Measurements from ENCODE around the gene HNRNPF.

DNA sequence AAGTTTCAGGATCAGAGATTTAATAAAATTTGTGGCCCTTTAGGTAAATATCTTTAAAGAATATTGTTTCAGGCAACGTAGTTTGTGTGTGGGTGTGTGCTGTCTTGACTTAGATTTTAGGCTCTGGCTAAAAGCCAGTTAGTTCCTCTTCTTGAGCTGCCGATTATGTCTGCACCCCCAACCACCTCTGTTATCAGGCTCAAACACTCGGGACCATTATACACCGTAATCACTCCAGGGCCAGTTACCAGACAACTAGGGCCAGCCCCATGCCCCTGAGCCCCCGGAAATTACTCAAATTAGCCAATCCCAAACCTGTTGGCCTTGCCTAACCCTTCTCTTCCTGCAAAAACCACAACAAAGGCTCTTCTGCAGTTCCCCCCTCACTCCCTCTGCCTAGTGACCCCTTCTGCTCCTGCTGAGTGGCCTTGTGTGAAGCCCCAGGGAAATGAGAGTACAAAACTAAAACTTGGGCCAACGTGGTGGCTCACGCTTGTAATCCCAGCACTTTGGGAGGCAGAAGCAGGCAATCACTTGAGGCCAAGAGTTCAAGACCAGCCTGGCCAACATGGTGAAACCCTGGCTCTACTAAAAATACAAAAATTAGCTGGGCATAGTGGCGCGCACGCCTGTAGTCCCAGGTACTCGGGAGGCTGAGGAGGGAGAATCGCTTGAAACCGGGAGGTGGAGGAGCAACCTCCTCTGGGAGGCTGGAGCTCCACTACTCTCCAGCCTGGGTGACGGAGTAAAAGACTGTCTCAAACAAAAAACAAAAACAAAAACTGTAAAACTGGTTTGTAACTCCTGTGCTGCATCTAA is 9.2 kb upstream of the HNRNPF start:
- TF ChIP-seq, protein P1, sequence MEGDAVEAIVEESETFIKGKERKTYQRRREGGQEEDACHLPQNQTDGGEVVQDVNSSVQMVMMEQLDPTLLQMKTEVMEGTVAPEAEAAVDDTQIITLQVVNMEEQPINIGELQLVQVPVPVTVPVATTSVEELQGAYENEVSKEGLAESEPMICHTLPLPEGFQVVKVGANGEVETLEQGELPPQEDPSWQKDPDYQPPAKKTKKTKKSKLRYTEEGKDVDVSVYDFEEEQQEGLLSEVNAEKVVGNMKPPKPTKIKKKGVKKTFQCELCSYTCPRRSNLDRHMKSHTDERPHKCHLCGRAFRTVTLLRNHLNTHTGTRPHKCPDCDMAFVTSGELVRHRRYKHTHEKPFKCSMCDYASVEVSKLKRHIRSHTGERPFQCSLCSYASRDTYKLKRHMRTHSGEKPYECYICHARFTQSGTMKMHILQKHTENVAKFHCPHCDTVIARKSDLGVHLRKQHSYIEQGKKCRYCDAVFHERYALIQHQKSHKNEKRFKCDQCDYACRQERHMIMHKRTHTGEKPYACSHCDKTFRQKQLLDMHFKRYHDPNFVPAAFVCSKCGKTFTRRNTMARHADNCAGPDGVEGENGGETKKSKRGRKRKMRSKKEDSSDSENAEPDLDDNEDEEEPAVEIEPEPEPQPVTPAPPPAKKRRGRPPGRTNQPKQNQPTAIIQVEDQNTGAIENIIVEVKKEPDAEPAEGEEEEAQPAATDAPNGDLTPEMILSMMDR (conservative IDR thresholded peaks at IDR 0.05 in 1 of 2, IDR thresholded peaks at IDR 0.05 in 1 of 2; ENCODE audit: extremely low read depth in 1 of 2, insufficient read depth in 1 of 2, low read depth in 1 of 2, low read length in 2 of 2), result no peak
- no peak for TF ChIP-seq EZH2 (IDR thresholded peaks at IDR 0.05; ENCODE audit: borderline replicate concordance, low read length)
